Duodenal mucosa (tissue), 2 donors: ENCODE data around the gene DOCK4.

Experiments used
- H3K27ac ChIP-seq: one replicate; pipeline ENCODE4 v1.7.0; 2013; ENCODE audit warnings: low read depth, low read length
- H3K27me3 ChIP-seq, 2 donors: one replicate each; pipeline ENCODE4 v1.7.0; 2013; ENCODE audit warnings: low read length in 2 of 2, control low read depth in 1 of 2; ENCODE audit not compliant: insufficient read depth in 2 of 2, control insufficient read depth in 1 of 2
- H3K36me3 ChIP-seq, 2 donors: one replicate each; pipeline ENCODE4 v1.7.0; 2013; ENCODE audit warnings: low read length in 2 of 2, control low read depth in 1 of 2; ENCODE audit not compliant: insufficient read depth in 2 of 2, control insufficient read depth in 1 of 2
- H3K4me1 ChIP-seq, 2 donors: one replicate each; pipeline ENCODE4 v1.7.0; 2013; ENCODE audit warnings: low read length in 2 of 2, control low read depth in 1 of 2; ENCODE audit not compliant: insufficient read depth in 2 of 2, control insufficient read depth in 1 of 2
- H3K4me3 ChIP-seq, 2 donors: one replicate each; pipeline ENCODE4 v1.7.0; 2013; ENCODE audit warnings: low read length in 2 of 2, low read depth in 1 of 2
- H3K9ac ChIP-seq, 2 donors: one replicate each; pipeline ENCODE4 v1.7.0; 2013; ENCODE audit warnings: low read length in 2 of 2, low read depth in 1 of 2
- H3K9me3 ChIP-seq, 2 donors: one replicate each; pipeline ENCODE4 v1.7.0; 2013; ENCODE audit warnings: low read length in 2 of 2, control low read depth in 1 of 2; ENCODE audit not compliant: control insufficient read depth in 1 of 2

DOCK4 gene

GRCh38 chr7:111780527-111780926 is 425.7 kb downstream of the DOCK4 start:
- no peak overlapping the region for H3K9ac ChIP-seq
- no peaks in the 10 kb centered on the region for H3K27me3 ChIP-seq
- no peaks in the 10 kb centered on the region for H3K9me3 ChIP-seq
- no peaks in the 10 kb centered on the region for H3K36me3 ChIP-seq
- H3K4me3 ChIP-seq: no peak overlapping the region
- no peaks in the 10 kb centered on the region for H3K4me1 ChIP-seq
- H3K27ac ChIP-seq: no peak overlapping the region

- H3K4me1 ChIP-seq: no peaks in the 10 kb centered on the region
- H3K9me3 ChIP-seq: no peaks in the 10 kb centered on the region
- H3K36me3 ChIP-seq: no peaks in the 10 kb centered on the region
- no peak overlapping the region for H3K9ac ChIP-seq
- no peak overlapping the region for H3K4me3 ChIP-seq
- no peak overlapping the region for H3K27ac ChIP-seq
- no peaks in the 10 kb centered on the region for H3K27me3 ChIP-seq
These were observed 431.0 kb downstream of the DOCK4 start for GRCh38 chr7:111775206-111775605.

GRCh38 chr7:111772716-111773115 is 433.5 kb downstream of the DOCK4 start:
- H3K4me3 ChIP-seq: no peak overlapping the region
- H3K9ac ChIP-seq: no peak overlapping the region
- H3K27ac ChIP-seq: no peak overlapping the region
- H3K9me3 ChIP-seq: no peaks in the 10 kb centered on the region
- H3K4me1 ChIP-seq: no peaks in the 10 kb centered on the region
- no peaks in the 10 kb centered on the region for H3K27me3 ChIP-seq
- no peaks in the 10 kb centered on the region for H3K36me3 ChIP-seq

- Histone ChIP-seq H3K4me3 (no peak overlapping the region), H3K36me3 (no peaks in the 10 kb centered on the region), H3K4me1 (no peaks in the 10 kb centered on the region), H3K27me3 (no peaks in the 10 kb centered on the region), H3K9me3 (no peaks in the 10 kb centered on the region), H3K27ac (no peak overlapping the region), H3K9ac (no peak overlapping the region)
These were observed 434.6 kb downstream of the DOCK4 start for GRCh38 chr7:111771638-111772037.

- Histone ChIP-seq H3K4me1 (no peaks in the 10 kb centered on the region), H3K27ac (no peak overlapping the region), H3K9me3 (no peaks in the 10 kb centered on the region), H3K9ac (no peak overlapping the region), H3K27me3 (no peaks in the 10 kb centered on the region), H3K36me3 (no peaks in the 10 kb centered on the region), H3K4me3 (no peak overlapping the region)
These were observed 436.1 kb downstream of the DOCK4 start for GRCh38 chr7:111770116-111770515.

DNA sequence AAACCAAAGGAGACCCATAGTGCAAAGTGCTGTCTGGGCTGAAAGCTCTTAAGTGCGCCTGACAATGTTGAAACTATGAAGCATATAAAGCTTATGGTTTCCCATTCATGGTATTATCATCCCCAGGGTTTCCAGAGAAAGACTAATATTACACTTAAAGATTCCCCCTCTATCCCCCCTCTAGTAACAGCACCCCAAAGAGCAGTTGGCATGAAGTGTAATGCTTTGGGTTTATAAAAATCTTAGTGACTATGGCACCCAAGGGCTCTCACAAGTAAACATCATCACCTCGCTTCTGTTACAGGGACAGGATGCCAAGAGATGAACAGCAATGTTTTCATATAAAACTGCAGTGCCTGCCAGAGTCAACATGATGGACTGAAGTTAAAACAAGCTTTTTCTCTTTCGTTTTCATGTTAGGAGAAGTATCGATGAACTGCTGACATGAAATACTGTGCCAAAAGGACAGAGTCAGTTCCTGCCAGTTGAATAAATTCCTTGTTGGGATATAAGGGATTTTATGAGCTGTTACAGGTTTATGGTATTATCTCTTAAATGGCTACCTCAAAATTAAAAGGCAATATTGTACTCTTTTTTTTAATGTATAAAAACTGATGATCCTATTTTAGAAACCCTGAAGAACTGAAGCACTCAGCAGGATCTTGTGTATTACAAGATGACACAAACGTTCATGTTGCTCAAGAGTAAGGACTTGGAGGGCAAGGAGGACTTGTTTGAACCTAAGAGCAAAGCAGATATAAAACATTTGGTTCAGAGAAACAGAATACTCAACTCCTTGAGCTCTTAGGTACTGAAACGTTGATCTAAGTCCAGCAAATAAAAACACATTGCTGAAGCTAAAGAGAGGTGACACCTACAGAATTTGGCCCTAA is 440.2 kb downstream of the DOCK4 start:
- H3K4me3 ChIP-seq: no peak overlapping the region
- no peak overlapping the region for H3K27ac ChIP-seq
- no peaks in the 10 kb centered on the region for H3K36me3 ChIP-seq
- no peaks in the 10 kb centered on the region for H3K27me3 ChIP-seq
- no peaks in the 10 kb centered on the region for H3K9me3 ChIP-seq
- H3K9ac ChIP-seq: no peak overlapping the region
- H3K4me1 ChIP-seq: no peaks in the 10 kb centered on the region

DNA sequence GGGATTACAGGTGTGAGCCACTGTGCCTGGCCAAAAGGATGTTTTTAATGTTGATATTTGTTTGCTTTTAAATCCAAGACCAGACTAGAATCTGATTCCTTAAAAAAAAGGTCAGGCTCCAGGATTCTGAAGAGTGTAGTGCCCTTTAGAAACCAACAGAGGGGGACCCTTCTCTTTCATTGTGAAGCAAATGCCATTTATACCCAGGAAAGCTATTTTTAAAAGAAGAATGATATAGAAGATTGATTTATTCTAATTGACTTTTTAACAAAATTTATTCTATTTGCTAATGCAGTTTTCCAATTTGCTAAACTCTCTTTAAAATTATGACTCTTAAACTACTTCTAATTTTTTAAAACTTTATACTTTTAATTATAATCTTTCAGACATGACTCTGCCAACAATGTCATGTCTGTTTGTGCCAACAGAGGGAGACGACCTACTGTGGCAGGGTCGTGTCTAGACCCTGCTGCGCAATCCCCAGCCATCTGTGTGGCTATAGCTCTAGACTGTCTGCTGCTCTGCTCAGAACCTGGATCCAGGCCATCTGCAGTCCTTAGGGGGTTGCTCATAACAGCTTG is 442.9 kb downstream of the DOCK4 start:
- Histone ChIP-seq H3K27ac (no peak overlapping the region), H3K4me1 (no peaks in the 10 kb centered on the region), H3K4me3 (no peak overlapping the region), H3K9ac (no peak overlapping the region), H3K27me3 (no peaks in the 10 kb centered on the region), H3K36me3 (no peaks in the 10 kb centered on the region), H3K9me3 (no peaks in the 10 kb centered on the region)

GRCh38 chr7:111762799-111763198 is 443.4 kb downstream of the DOCK4 start:
- H3K4me1 ChIP-seq: no peaks in the 10 kb centered on the region
- H3K36me3 ChIP-seq: no peaks in the 10 kb centered on the region
- H3K4me3 ChIP-seq: no peak overlapping the region
- H3K27me3 ChIP-seq: no peaks in the 10 kb centered on the region
- no peak overlapping the region for H3K9ac ChIP-seq
- H3K27ac ChIP-seq: no peak overlapping the region
- H3K9me3 ChIP-seq: no peaks in the 10 kb centered on the region

DNA sequence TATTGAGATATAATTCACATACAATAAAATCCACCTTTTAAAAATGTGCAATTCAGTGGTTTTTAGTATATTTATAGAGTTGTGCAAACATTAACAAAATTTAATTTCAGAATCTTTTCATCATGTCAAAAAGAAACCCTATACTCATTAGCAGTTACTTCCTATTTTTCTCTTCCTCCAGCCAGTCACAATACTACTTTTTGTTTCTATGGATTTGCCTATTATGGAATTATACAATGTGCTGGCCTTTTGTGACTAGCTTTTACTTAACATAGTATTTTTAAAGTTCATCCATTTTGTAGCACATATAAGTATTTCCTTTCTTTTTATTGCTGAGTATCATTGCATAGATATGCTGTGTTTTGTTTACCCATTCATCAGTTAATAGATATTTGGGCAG is 444.0 kb downstream of the DOCK4 start:
- Histone ChIP-seq H3K27ac (no peak overlapping the region), H3K4me3 (no peak overlapping the region), H3K9ac (no peak overlapping the region), H3K36me3 (no peaks in the 10 kb centered on the region), H3K9me3 (no peaks in the 10 kb centered on the region), H3K4me1 (no peaks in the 10 kb centered on the region), H3K27me3 (no peaks in the 10 kb centered on the region)

- no peaks in the 10 kb centered on the region for H3K9me3 ChIP-seq
- no peak overlapping the region for H3K27ac ChIP-seq
- no peaks in the 10 kb centered on the region for H3K36me3 ChIP-seq
- no peak overlapping the region for H3K9ac ChIP-seq
- H3K27me3 ChIP-seq: no peaks in the 10 kb centered on the region
- no peaks in the 10 kb centered on the region for H3K4me1 ChIP-seq
- no peak overlapping the region for H3K4me3 ChIP-seq
These were observed 446.2 kb downstream of the DOCK4 start for GRCh38 chr7:111760043-111760442.
